PFSK-1 (cell line): ENCODE results near the gene RILPL2.

Experiments
- FOXP2 ChIP-seq: optimal IDR thresholded peaks from 2 replicates; pipeline ENCODE3; 2011; ENCODE audit warnings: borderline replicate concordance, control low read depth, inconsistent platforms; ENCODE audit not compliant: insufficient read depth; ENCODE audit errors: extremely low read length, extremely low read depth
- POLR2AphosphoS5 ChIP-seq: IDR thresholded peaks from 2 replicates; pipeline ENCODE4 v1.6.1; 2012; ENCODE audit warnings: low read depth, mild to moderate bottlenecking, control low read depth, low read length, moderate library complexity
- SIN3A ChIP-seq: IDR thresholded peaks from 2 replicates; pipeline ENCODE4 v1.6.1; 2012; ENCODE audit warnings: mild to moderate bottlenecking, low read length, moderate library complexity, borderline replicate concordance; ENCODE audit not compliant: insufficient read depth
- TAF1 ChIP-seq: IDR thresholded peaks from 2 replicates; pipeline ENCODE4 v1.6.1; 2012; ENCODE audit warnings: low read length, control low read depth, borderline replicate concordance; ENCODE audit not compliant: insufficient read depth
- TF ChIP-seq, protein P1 (sequence below), 2 experiments: IDR thresholded peaks; 2 replicates each; pipeline versions ENCODE4 v1.6.1 to v1.8.0; 2011 to 2012; ENCODE audit warnings: low read depth in 2 of 2, low read length in 2 of 2, control low read depth in 1 of 2, inconsistent platforms in 1 of 2, mild to moderate bottlenecking in 1 of 2, moderate library complexity in 1 of 2; ENCODE audit not compliant: insufficient read depth in 1 of 2

RILPL2 gene

DNA sequence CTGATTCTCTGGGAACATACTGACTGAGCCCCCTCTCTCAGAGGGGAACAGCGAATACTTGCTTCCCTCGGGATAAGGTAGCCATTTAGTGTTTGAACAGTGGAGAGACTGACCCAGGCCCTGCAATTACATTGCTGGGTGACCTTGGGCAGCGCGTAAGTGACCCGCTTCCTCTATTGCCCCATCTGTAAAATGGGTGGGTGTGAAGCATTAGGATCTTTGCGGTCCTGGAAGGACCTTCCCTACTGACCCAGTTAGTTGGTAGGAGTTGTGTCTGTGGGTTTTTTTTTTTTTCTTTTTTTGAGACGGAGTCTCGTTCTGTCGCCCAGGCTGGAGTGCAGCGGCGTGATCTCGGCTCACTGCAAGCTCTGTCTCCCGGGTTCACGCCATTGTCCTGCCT, 53.8 kb downstream of the RILPL2 start:
- TF ChIP-seq SIN3A (no peak), POLR2AphosphoS5 (no peak), TAF1 (no peak), FOXP2 (no peak)
- TF ChIP-seq, protein P1, sequence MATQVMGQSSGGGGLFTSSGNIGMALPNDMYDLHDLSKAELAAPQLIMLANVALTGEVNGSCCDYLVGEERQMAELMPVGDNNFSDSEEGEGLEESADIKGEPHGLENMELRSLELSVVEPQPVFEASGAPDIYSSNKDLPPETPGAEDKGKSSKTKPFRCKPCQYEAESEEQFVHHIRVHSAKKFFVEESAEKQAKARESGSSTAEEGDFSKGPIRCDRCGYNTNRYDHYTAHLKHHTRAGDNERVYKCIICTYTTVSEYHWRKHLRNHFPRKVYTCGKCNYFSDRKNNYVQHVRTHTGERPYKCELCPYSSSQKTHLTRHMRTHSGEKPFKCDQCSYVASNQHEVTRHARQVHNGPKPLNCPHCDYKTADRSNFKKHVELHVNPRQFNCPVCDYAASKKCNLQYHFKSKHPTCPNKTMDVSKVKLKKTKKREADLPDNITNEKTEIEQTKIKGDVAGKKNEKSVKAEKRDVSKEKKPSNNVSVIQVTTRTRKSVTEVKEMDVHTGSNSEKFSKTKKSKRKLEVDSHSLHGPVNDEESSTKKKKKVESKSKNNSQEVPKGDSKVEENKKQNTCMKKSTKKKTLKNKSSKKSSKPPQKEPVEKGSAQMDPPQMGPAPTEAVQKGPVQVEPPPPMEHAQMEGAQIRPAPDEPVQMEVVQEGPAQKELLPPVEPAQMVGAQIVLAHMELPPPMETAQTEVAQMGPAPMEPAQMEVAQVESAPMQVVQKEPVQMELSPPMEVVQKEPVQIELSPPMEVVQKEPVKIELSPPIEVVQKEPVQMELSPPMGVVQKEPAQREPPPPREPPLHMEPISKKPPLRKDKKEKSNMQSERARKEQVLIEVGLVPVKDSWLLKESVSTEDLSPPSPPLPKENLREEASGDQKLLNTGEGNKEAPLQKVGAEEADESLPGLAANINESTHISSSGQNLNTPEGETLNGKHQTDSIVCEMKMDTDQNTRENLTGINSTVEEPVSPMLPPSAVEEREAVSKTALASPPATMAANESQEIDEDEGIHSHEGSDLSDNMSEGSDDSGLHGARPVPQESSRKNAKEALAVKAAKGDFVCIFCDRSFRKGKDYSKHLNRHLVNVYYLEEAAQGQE (IDR thresholded peaks at IDR 0.05; ENCODE audit: insufficient read depth in 1 of 2, low read depth in 2 of 2, low read length in 2 of 2) = no peak

DNA sequence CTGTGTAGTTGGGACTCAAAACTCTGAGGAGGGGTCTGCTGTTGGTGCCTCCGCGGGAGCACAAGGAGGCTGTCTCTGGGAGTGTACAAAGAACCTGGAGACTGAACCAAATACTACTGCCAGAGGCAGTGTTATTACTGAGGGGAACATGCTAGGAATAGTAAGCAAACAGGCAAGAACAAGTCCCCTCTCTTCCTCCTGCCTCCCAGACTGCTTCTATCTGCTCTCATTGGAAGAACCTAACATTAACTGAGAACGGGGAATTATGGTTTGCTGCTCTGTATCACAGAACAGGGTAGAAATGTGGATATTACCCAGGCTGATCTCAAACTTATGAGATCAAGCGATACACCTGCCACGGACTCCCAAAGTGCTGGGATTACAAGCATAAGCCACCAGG, 57.1 kb downstream of the RILPL2 start:
- TF ChIP-seq TAF1 = no peak
- TF ChIP-seq FOXP2 = no peak
- TF ChIP-seq, protein P1 (IDR thresholded peaks at IDR 0.05; ENCODE audit: insufficient read depth in 1 of 2, low read depth in 2 of 2, low read length in 2 of 2) = no peak
- TF ChIP-seq SIN3A = no peak
- TF ChIP-seq POLR2AphosphoS5 = no peak

DNA sequence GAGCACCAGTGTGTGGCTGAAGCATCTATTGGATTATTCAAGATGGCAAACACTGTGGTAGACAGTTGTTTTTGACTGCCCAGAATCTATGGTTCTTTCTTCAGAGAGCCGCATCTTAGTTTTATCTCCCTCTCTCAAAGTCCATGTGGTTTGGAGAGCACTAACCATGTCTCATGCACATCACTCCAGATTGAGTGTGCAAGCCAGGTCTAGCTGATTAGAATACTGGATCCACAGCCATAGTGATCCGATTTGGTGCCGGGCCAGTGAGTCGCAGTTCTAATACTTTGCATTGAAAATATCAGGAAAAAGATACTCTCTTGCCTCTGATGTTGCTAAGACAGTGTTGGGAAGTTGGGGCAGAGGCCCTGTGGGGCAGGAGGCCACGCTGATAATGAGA, 67.3 kb downstream of the RILPL2 start:
- no peak for TF ChIP-seq FOXP2
- TF ChIP-seq SIN3A = no peak
- no peak for TF ChIP-seq TAF1
- TF ChIP-seq, protein P1 (IDR thresholded peaks at IDR 0.05; ENCODE audit: insufficient read depth in 1 of 2, low read depth in 2 of 2, low read length in 2 of 2) = no peak
- no peak for TF ChIP-seq POLR2AphosphoS5

DNA sequence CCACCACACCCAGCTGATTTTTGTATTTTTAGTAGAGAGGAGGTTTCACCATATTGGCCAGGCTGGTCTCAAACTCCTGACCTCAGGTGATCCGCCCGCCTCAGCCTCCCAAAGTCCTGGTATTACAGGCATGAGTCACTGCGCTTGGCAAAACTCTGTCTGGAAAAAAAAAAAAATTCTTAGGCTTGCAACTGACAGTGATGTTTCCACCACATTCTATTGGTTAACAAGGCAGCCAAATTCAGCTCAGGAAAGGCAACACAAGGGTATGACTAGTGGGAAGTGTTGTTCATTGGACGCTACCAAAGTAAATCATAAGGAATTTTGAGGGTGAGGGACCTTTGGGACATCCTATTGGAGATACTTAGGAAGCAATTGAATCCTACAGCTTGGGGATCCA, 69.0 kb downstream of the RILPL2 start:
- no peak for TF ChIP-seq SIN3A
- no peak for TF ChIP-seq TAF1
- TF ChIP-seq, protein P1 (IDR thresholded peaks at IDR 0.05; ENCODE audit: insufficient read depth in 1 of 2, low read depth in 2 of 2, low read length in 2 of 2) = no peak
- no peak for TF ChIP-seq POLR2AphosphoS5
- TF ChIP-seq FOXP2 = no peak
